T-cell (primary cell): ENCODE results near the gene EIF5A2. TPM values are rescaled to one million over a fixed set of nuclear protein-coding genes. Genes with fewer than 3 reads are reported as not detected.

Experiments used
- ATAC-seq, 4 experiments: fragments of 200-7000 bp in 3 of 4; fragments of 150-1000 bp in 1 of 4; cut with Tn5 transposase; replicated peaks in 1 of 4; 1 replicate in 3 of 4; 2 replicates in 1 of 4; pipeline ENCODE4 v1.10.0; 2021; ENCODE audit warnings: moderate library complexity in 3 of 4, mild to moderate bottlenecking in 2 of 4, moderate number of reproducible peaks in 1 of 4
- CTCF ChIA-PET, 2 donors: fragments of 300-600 bp; sonication (Branson Sonifier 250); formaldehyde crosslinking; loops; one replicate each; lab custom pipeline; 2022; ENCODE audit warnings: antibody characterized with exemption in 2 of 2; lab: Charles Lee
- POLR2A ChIA-PET, 2 donors: fragments of 300-600 bp; sonication (Branson Sonifier 250); formaldehyde crosslinking; loops; one replicate each; lab custom pipeline; 2022; ENCODE audit warnings: antibody characterized with exemption in 2 of 2; lab: Charles Lee
- DNase-seq, 35 experiments: peaks; one replicate each; pipeline versions ENCODE4 v3.0.0 to v3.0.0-alpha.2; 2013 to 2023
- H3K27ac ChIP-seq: one replicate; pipeline ENCODE4 v1.5.1; 2013; ENCODE audit warnings: low read length
- H3K27me3 ChIP-seq, 2 experiments: replicated peaks in 1 of 2; 1 replicate in 1 of 2; 2 replicates in 1 of 2; pipeline versions ENCODE4 v1.6.1 to v1.7.0; 2013; ENCODE audit warnings: low read length in 1 of 2, mixed read lengths in 1 of 2; ENCODE audit not compliant: control insufficient read depth in 2 of 2, insufficient read depth in 2 of 2; ENCODE audit errors: extremely low read depth in 1 of 2
- H3K36me3 ChIP-seq, 2 donors: 1 replicate in 1 of 2; 2 replicates in 1 of 2; pipeline versions ENCODE4 v1.6.1 to v1.7.0; 2013; ENCODE audit warnings: low read length in 1 of 2; ENCODE audit not compliant: control insufficient read depth in 2 of 2, insufficient read depth in 1 of 2; ENCODE audit errors: extremely low read depth in 1 of 2
- H3K4me1 ChIP-seq, 2 experiments: 1 replicate in 1 of 2; 2 replicates in 1 of 2; pipeline versions ENCODE4 v1.6.1 to v1.7.0; 2013; ENCODE audit warnings: low read length in 2 of 2, mixed read lengths in 1 of 2; ENCODE audit not compliant: insufficient read depth in 2 of 2, control insufficient read depth in 1 of 2; ENCODE audit errors: extremely low read depth in 1 of 2
- H3K4me3 ChIP-seq, 2 donors: 1 replicate in 1 of 2; 2 replicates in 1 of 2; pipeline versions ENCODE4 v1.5.1 to v1.7.0; 2013; ENCODE audit warnings: mild to moderate bottlenecking in 2 of 2, low read length in 1 of 2, moderate library complexity in 1 of 2; ENCODE audit not compliant: control insufficient read depth in 1 of 2; ENCODE audit errors: extremely low read depth in 1 of 2
- H3K9me3 ChIP-seq: 2 replicates; pipeline ENCODE4 v1.7.0; 2013
- H3K27ac Mint-ChIP-seq, 2 donors: one replicate each; pipeline ENCODE4 v1.8.0; 2020 to 2021; ENCODE audit warnings: mild to moderate bottlenecking in 2 of 2, mixed read lengths in 2 of 2
- H3K27me3 Mint-ChIP-seq, 2 donors: one replicate each; pipeline ENCODE4 v1.8.0; 2021 to 2022; ENCODE audit warnings: mixed read lengths in 2 of 2
- H3K36me3 Mint-ChIP-seq: one replicate; pipeline ENCODE4 v1.8.0; 2021; ENCODE audit warnings: mixed read lengths
- H3K4me1 Mint-ChIP-seq, 3 donors: one replicate each; pipeline ENCODE4 v1.8.0; 2020 to 2022; ENCODE audit warnings: mixed read lengths in 3 of 3, mild to moderate bottlenecking in 1 of 3
- H3K4me3 Mint-ChIP-seq, 3 donors: one replicate each; pipeline ENCODE4 v1.8.0; 2020 to 2022; ENCODE audit warnings: mild to moderate bottlenecking in 3 of 3, mixed read lengths in 3 of 3, moderate library complexity in 3 of 3
- H3K9me3 Mint-ChIP-seq, 3 donors: one replicate each; pipeline ENCODE4 v1.8.0; 2020 to 2022; ENCODE audit warnings: mixed read lengths in 3 of 3
- WGBS: methylation state at CpG from one replicate; pipeline ENCODE4 v1.1.5; 2013; ENCODE audit warnings: missing lambda C conversion rate; ENCODE audit not compliant: insufficient coverage; 5-methylcytosine and 5-hydroxymethylcytosine counted together
- total RNA-seq, 35 experiments: library from RNA in 6 of 35; stranded (reverse) in 6 of 35; fragments of 120-200 nt in 1 of 35; gene quantifications; one replicate each; pipeline versions ENCODE4 v1.2.1 to v1.2.4 and lab custom pipeline; 2013 to 2026

Gene EIF5A2
- total RNA-seq, 5 donors from 2014 or later (not counting 1 experiment from before 2014, with no cell fraction given) = 10.1 to 14.1 (median 13.5) TPM

GRCh38 chr3:170858599-170858998 lies 49.8 kb downstream of the EIF5A2 start:
- Mint-ChIP-seq H3K4me1 (no peaks in the 10 kb centered on the region), H3K27ac (no peak overlapping the region), H3K4me3 (no peak overlapping the region), H3K9me3 (no peaks in the 10 kb centered on the region), H3K27me3 (peaks cover 0 to 5% of the 10 kb centered on the region in 2 donors), H3K36me3 (no peaks in the 10 kb centered on the region)
- Histone ChIP-seq H3K4me1 (no peaks in the 10 kb centered on the region), H3K27me3 (no peaks in the 10 kb centered on the region), H3K36me3 (no peaks in the 10 kb centered on the region), H3K9me3 (no peaks in the 10 kb centered on the region), H3K27ac (no peak overlapping the region), H3K4me3 (no peak overlapping the region)
- DNase-seq (no peak), ATAC-seq (no peak)
- WGBS = 83% methylated on average over 1 of the region's 5 CpGs
- ChIA-PET POLR2A (no interaction called here), CTCF (interaction anchor here in 1 of 2 donors (0.6 kb wide), 1 partner anchor 629 kb away, joined by 3 read pairs; no protein-coding TSS in a partner anchor)

GRCh38 chr3:170852324-170852723 lies 56.1 kb downstream of the EIF5A2 start:
- Mint-ChIP-seq H3K9me3 (no peaks in the 10 kb centered on the region), H3K36me3 (no peaks in the 10 kb centered on the region), H3K27ac (no peak overlapping the region), H3K4me3 (no peak overlapping the region), H3K27me3 (peaks cover 2 to 5% of the 10 kb centered on the region in 2 donors), H3K4me1 (no peaks in the 10 kb centered on the region)
- Histone ChIP-seq H3K4me3 (no peak overlapping the region), H3K4me1 (no peaks in the 10 kb centered on the region), H3K9me3 (no peaks in the 10 kb centered on the region), H3K36me3 (no peaks in the 10 kb centered on the region), H3K27me3 (no peaks in the 10 kb centered on the region), H3K27ac (no peak overlapping the region)
- WGBS = no CpG with 5 or more reads among the region's 4 CpGs
- ChIA-PET CTCF (no interaction called here), POLR2A (interaction anchor here in 1 of 2 donors (0.6 kb wide), 1 partner anchor 1687 kb away, joined by 5 read pairs; no protein-coding TSS in a partner anchor)
- DNase-seq = no peak
- ATAC-seq = no peak

GRCh38 chr3:170848292-170848917 lies 60.0 kb downstream of the EIF5A2 start:
- ChIA-PET CTCF (interaction anchor here in 1 of 2 donors (0.9 to 1.1 kb wide), 4 partner anchors 9 to 37 kb away, joined by 3 to 4 read pairs (median 4); no protein-coding TSS in a partner anchor), POLR2A (no interaction called here)
- no peaks in the 10 kb centered on the region for H3K36me3 ChIP-seq
- peaks cover 0 to 6% (median 0%) of the 10 kb centered on the region in 3 donors for H3K9me3 Mint-ChIP-seq
- ATAC-seq (no peak), DNase-seq (no peak)
- H3K27me3 ChIP-seq = no peaks in the 10 kb centered on the region
- peaks cover 5 to 11% of the 10 kb centered on the region in 2 donors for H3K27me3 Mint-ChIP-seq
- no peaks in the 10 kb centered on the region for H3K4me1 Mint-ChIP-seq
- no peak overlapping the region for H3K4me3 ChIP-seq
- H3K36me3 Mint-ChIP-seq = no peaks in the 10 kb centered on the region
- no peak overlapping the region for H3K27ac Mint-ChIP-seq
- no peak overlapping the region for H3K4me3 Mint-ChIP-seq
- H3K9me3 ChIP-seq = no peaks in the 10 kb centered on the region
- H3K27ac ChIP-seq = no peak overlapping the region
- WGBS = no CpG with 5 or more reads among the region's 2 CpGs
- no peaks in the 10 kb centered on the region for H3K4me1 ChIP-seq

GRCh38 chr3:170844377-170844776 lies 64.1 kb downstream of the EIF5A2 start:
- Mint-ChIP-seq H3K9me3 (peaks cover 0 to 6% (median 0%) of the 10 kb centered on the region in 3 donors), H3K27me3 (peaks cover 12 to 14% of the 10 kb centered on the region in 2 donors), H3K36me3 (no peaks in the 10 kb centered on the region), H3K27ac (no peak overlapping the region), H3K4me3 (no peak overlapping the region), H3K4me1 (no peaks in the 10 kb centered on the region)
- H3K4me1 ChIP-seq = no peaks in the 10 kb centered on the region
- DNase-seq (no peak), ATAC-seq (no peak)
- no peaks in the 10 kb centered on the region for H3K36me3 ChIP-seq
- ChIA-PET CTCF (no interaction called here), POLR2A (no interaction called here)
- no peaks in the 10 kb centered on the region for H3K9me3 ChIP-seq
- H3K27me3 ChIP-seq = no peaks in the 10 kb centered on the region
- H3K4me3 ChIP-seq = no peak overlapping the region
- no peak overlapping the region for H3K27ac ChIP-seq

GRCh38 chr3:170840291-170840859 lies 68.1 kb downstream of the EIF5A2 start:
- H3K4me3 Mint-ChIP-seq = no peak overlapping the region
- H3K4me1 Mint-ChIP-seq = no peaks in the 10 kb centered on the region
- peaks cover 26 to 29% of the 10 kb centered on the region in 2 donors for H3K27me3 Mint-ChIP-seq
- ChIA-PET POLR2A (no interaction called here), CTCF (no interaction called here)
- no peak overlapping the region for H3K27ac Mint-ChIP-seq
- peaks cover 0 to 3% of the 10 kb centered on the region in 2 experiments for H3K27me3 ChIP-seq
- H3K9me3 ChIP-seq = no peaks in the 10 kb centered on the region
- ATAC-seq (no peak), DNase-seq (no peak)
- H3K9me3 Mint-ChIP-seq = peaks cover 0 to 6% (median 0%) of the 10 kb centered on the region in 3 donors
- H3K36me3 Mint-ChIP-seq = no peaks in the 10 kb centered on the region
- no CpG with 5 or more reads among the region's 2 CpGs for WGBS
- no peak overlapping the region for H3K4me3 ChIP-seq
- no peaks in the 10 kb centered on the region for H3K4me1 ChIP-seq
- no peak overlapping the region for H3K27ac ChIP-seq
- no peaks in the 10 kb centered on the region for H3K36me3 ChIP-seq

- H3K9me3 Mint-ChIP-seq = peaks cover 0 to 2% (median 0%) of the 10 kb centered on the region in 3 donors
- H3K4me3 Mint-ChIP-seq = no peak overlapping the region
- ChIA-PET CTCF (interaction anchor here in 1 of 2 donors (1.0 kb wide), 1 partner anchor 9 kb away, joined by 4 read pairs; no protein-coding TSS in a partner anchor), POLR2A (interaction anchor here in 1 of 2 donors (0.7 kb wide), 1 partner anchor 161 kb away, joined by 3 read pairs; no protein-coding TSS in a partner anchor)
- H3K9me3 ChIP-seq = no peaks in the 10 kb centered on the region
- no peaks in the 10 kb centered on the region for H3K4me1 ChIP-seq
- no peaks in the 10 kb centered on the region for H3K36me3 ChIP-seq
- H3K27me3 Mint-ChIP-seq = peaks cover 29 to 31% of the 10 kb centered on the region in 2 donors
- ATAC-seq (no peak), DNase-seq (no peak)
- H3K27ac ChIP-seq = no peak overlapping the region
- no peak overlapping the region for H3K4me3 ChIP-seq
- 71% methylated on average over 1 of the region's 3 CpGs for WGBS
- H3K27ac Mint-ChIP-seq = no peak overlapping the region
- peaks cover 0 to 5% of the 10 kb centered on the region in 2 experiments for H3K27me3 ChIP-seq
- H3K36me3 Mint-ChIP-seq = no peaks in the 10 kb centered on the region
- no peaks in the 10 kb centered on the region for H3K4me1 Mint-ChIP-seq
Observed at GRCh38 chr3:170839518-170840100, 68.8 kb downstream of the EIF5A2 start.
